Testis (tissue), 3 donors: Measurements from ENCODE around the gene RAPH1. TPM values are rescaled to one million over a fixed set of nuclear protein-coding genes. Genes with fewer than 3 reads are reported as not detected.

Experiments
- DNase-seq: peaks from one replicate; pipeline ENCODE4 v3.0.0-alpha.2; 2019
- H3K27ac ChIP-seq, 2 donors: fragments of 200-600 bp; sonication (generic); one replicate each; pipeline ENCODE4 v1.5.1; 2019
- H3K27me3 ChIP-seq: fragments of 200-600 bp; sonication (generic); one replicate; pipeline ENCODE4 v1.5.1; 2019
- H3K36me3 ChIP-seq: fragments of 200-600 bp; sonication (generic); one replicate; pipeline ENCODE4 v1.5.1; 2017; ENCODE audit warnings: low read depth; ENCODE audit errors: missing control alignments
- H3K4me1 ChIP-seq: fragments of 200-600 bp; sonication (generic); one replicate; pipeline ENCODE4 v1.5.1; 2019
- H3K4me3 ChIP-seq, 2 donors: fragments of 200-600 bp; sonication (generic); one replicate each; pipeline ENCODE4 v1.5.1; 2017 to 2019
- H3K9me3 ChIP-seq: fragments of 200-600 bp; sonication (generic); one replicate; pipeline ENCODE4 v1.5.1; 2017
- CTCF ChIP-seq, 3 experiments: fragments of 450-650 bp in 2 of 3; fragments of 200-600 bp in 1 of 3; sonication (generic) in 1 of 3; IDR thresholded peaks; one replicate each; pipeline ENCODE4 v1.5.1; 2016 to 2019; ENCODE audit warnings: antibody characterized with exemption in 3 of 3, mild to moderate bottlenecking in 2 of 3, moderate library complexity in 1 of 3
- POLR2A ChIP-seq: fragments of 450-650 bp; IDR thresholded peaks from one replicate; pipeline ENCODE4 v1.6.1; 2017; ENCODE audit warnings: antibody characterized with exemption, mild to moderate bottlenecking, moderate library complexity
- whole genome bisulfite sequencing, 2 donors: methylation state at CpG; one replicate each; pipeline ENCODE4 v1.1.5; 2018; 5-methylcytosine and 5-hydroxymethylcytosine counted together
- intact Hi-C: fragments of 100-400 bp; cut with DNase I; formaldehyde crosslinking; loops from one replicate; pipeline ENCODE4 v1.15.1; 2023; ENCODE audit warnings: low total_unique reads
- polyA plus RNA-seq: library from polyadenylated mRNA; stranded (reverse); fragments of 350-450 nt; fragmentation: Illumina TruSeq; extraction: RNeasy Lipid Tissue Mini Kit (QIAGEN cat#74804); gene quantifications from one replicate; pipeline ENCODE4 v1.2.3, GENCODE V29; 2014; ENCODE audit warnings: low read depth, low replicate concordance; ENCODE audit not compliant: insufficient read depth
- total RNA-seq, 2 donors: library from RNA; depleted of rRNA; stranded (reverse); fragments of >200 nt; gene quantifications; one replicate each; pipeline ENCODE4 v1.2.3, GENCODE V29; 2016

The RAPH1 gene
- total and polyA plus RNA-seq, 3 donors from 2014 or later = 22.1 to 36.5 (median 31.1) TPM

- Histone ChIP-seq H3K4me3 (no peak overlapping the region), H3K27ac (no peak overlapping the region), H3K4me1 (peaks cover 10% of the 10 kb centered on the region), H3K9me3 (no peaks in the 10 kb centered on the region), H3K36me3 (no peaks in the 10 kb centered on the region), H3K27me3 (no peaks in the 10 kb centered on the region)
- 39 to 49% methylated on average over 1 of the region's 1 CpG for WGBS, 2 donors
- intact Hi-C loops = no loop called here
- TF ChIP-seq POLR2A (no peak), CTCF (IDR thresholded peaks at IDR 0.05) (no peak)
- DNase-seq = no peak
These were observed 34.1 kb downstream of the RAPH1 start for GRCh38 chr2:203500951-203501350.

GRCh38 chr2:203500297-203500696 lies 34.8 kb downstream of the RAPH1 start:
- 91 to 97% methylated on average over 2 of the region's 2 CpGs for WGBS, 2 donors
- intact Hi-C loops = no loop called here
- Histone ChIP-seq H3K36me3 (no peaks in the 10 kb centered on the region), H3K9me3 (no peaks in the 10 kb centered on the region), H3K4me3 (no peak overlapping the region), H3K27me3 (no peaks in the 10 kb centered on the region), H3K27ac (no peak overlapping the region), H3K4me1 (peaks cover 10% of the 10 kb centered on the region)
- TF ChIP-seq POLR2A (no peak), CTCF (IDR thresholded peaks at IDR 0.05) (no peak)
- DNase-seq = no peak

GRCh38 chr2:203498161-203498560 lies 36.9 kb downstream of the RAPH1 start:
- DNase-seq = no peak
- peaks cover 10% of the 10 kb centered on the region for H3K4me1 ChIP-seq
- TF ChIP-seq CTCF (IDR thresholded peaks at IDR 0.05) (no peak), POLR2A (no peak)
- no peaks in the 10 kb centered on the region for H3K9me3 ChIP-seq
- no peaks in the 10 kb centered on the region for H3K36me3 ChIP-seq
- H3K27me3 ChIP-seq = no peaks in the 10 kb centered on the region
- no peak overlapping the region for H3K27ac ChIP-seq
- intact Hi-C loops = no loop called here
- H3K4me3 ChIP-seq = no peak overlapping the region
- WGBS, 2 donors = 52 to 58% methylated on average over 4 of the region's 4 CpGs

GRCh38 chr2:203492965-203493364 lies 42.1 kb downstream of the RAPH1 start:
- TF ChIP-seq CTCF (IDR thresholded peaks at IDR 0.05) (no peak), POLR2A (no peak)
- Histone ChIP-seq H3K4me1 (no peaks in the 10 kb centered on the region), H3K9me3 (no peaks in the 10 kb centered on the region), H3K27me3 (no peaks in the 10 kb centered on the region), H3K27ac (no peak overlapping the region), H3K36me3 (no peaks in the 10 kb centered on the region), H3K4me3 (no peak overlapping the region)
- WGBS, 2 donors = 75 to 88% methylated on average over 2 of the region's 2 CpGs
- DNase-seq = no peak
- intact Hi-C loops = no loop called here

- no peaks in the 10 kb centered on the region for H3K27me3 ChIP-seq
- H3K4me1 ChIP-seq = no peaks in the 10 kb centered on the region
- DNase-seq = no peak
- no peak overlapping the region for H3K27ac ChIP-seq
- H3K4me3 ChIP-seq = no peak overlapping the region
- no peaks in the 10 kb centered on the region for H3K36me3 ChIP-seq
- no peaks in the 10 kb centered on the region for H3K9me3 ChIP-seq
- intact Hi-C loops = no loop called here
- TF ChIP-seq CTCF (IDR thresholded peaks at IDR 0.05) (no peak), POLR2A (no peak)
- 94 to 97% methylated on average over 3 of the region's 3 CpGs for WGBS, 2 donors
These were observed 44.7 kb downstream of the RAPH1 start for GRCh38 chr2:203490391-203490790.
